Epithelial cell of proximal tubule (primary cell): ENCODE data around the gene CBR1. TPM values are rescaled to one million over a fixed set of nuclear protein-coding genes. Genes with fewer than 3 reads are reported as not detected.

Experiments
- DNase-seq: peaks from one replicate; pipeline ENCODE4 v3.0.0-alpha.2; 2011; ENCODE audit warnings: low read depth
- H3K4me3 ChIP-seq: 2 replicates; pipeline ENCODE4 v1.5.1; 2011; ENCODE audit warnings: low read depth, mild to moderate bottlenecking, low read length
- total RNA-seq: library from RNA; depleted of rRNA; stranded (reverse); fragments of >200 nt; gene quantifications from 2 replicates; pipeline ENCODE4 v1.2.3, GENCODE V29; 2015
- TF ChIP-seq, protein P1 (sequence below): conservative IDR thresholded peaks from 2 replicates; pipeline ENCODE4 v1.5.1; 2012; ENCODE audit warnings: low read depth, mild to moderate bottlenecking, low read length

CBR1 gene
- total RNA-seq, 1 donor from 2014 or later: 118 TPM

DNA sequence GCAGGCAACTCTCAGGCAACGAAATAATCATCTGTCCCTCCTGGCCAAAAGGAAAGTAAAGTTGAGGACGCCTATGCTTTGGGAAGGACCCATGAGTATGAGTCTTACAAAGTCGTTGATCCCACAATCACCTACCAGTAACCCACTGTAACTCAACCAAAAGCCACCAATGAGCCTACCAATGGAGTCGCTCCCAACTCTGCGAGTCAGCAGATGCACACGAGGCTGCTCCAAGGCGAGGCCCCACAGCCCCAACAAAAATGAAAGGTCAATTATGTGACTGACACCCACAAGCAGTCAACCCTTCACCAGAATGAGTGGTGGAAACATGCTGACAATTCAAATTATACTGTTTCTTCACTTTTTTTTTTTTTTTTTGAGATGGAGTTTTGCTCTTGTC is 21.5 kb upstream of the CBR1 start:
- H3K4me3 ChIP-seq: no peak overlapping the region
- no peak for DNase-seq
- TF ChIP-seq, protein P1, sequence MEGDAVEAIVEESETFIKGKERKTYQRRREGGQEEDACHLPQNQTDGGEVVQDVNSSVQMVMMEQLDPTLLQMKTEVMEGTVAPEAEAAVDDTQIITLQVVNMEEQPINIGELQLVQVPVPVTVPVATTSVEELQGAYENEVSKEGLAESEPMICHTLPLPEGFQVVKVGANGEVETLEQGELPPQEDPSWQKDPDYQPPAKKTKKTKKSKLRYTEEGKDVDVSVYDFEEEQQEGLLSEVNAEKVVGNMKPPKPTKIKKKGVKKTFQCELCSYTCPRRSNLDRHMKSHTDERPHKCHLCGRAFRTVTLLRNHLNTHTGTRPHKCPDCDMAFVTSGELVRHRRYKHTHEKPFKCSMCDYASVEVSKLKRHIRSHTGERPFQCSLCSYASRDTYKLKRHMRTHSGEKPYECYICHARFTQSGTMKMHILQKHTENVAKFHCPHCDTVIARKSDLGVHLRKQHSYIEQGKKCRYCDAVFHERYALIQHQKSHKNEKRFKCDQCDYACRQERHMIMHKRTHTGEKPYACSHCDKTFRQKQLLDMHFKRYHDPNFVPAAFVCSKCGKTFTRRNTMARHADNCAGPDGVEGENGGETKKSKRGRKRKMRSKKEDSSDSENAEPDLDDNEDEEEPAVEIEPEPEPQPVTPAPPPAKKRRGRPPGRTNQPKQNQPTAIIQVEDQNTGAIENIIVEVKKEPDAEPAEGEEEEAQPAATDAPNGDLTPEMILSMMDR: no peak

DNA sequence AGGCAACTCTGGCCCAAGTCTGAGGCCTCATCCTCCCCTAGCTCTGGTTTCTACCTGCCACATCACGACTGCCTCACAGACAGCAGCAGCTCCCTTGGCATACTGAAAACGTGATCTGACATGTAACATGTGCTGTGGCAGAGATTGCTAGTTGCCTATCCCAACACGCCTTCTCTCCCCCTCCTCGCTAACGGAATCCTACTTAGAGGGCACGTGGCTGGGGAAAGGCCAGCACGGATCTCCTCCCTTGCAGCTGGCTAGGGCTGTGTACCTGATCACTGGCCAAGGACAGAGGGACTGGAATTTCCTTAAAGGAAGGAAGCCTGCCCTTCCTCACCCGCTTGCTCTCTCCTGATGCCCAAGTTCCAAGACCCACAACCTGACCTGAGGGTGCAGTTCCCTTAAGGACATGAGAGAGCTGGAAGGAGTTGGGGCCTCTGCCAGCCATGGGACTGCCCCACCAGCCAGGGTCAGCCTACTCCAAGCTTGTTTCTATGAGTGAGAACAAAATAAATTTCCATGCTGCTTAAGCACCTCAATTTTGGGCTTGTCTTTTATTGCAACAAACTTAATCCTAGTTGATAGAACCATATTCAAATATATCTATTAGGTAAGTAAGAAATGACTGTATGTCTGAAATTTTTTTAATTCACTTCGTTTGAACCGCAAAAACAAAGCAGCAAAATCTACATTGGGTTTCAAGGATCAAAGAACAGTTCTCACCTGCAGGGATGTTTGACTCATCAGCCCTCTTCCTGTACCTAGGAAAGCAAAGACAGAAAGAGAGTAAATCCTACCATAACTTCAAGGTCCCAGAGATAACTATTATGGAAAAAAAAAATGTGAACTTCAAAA is 16.7 kb upstream of the CBR1 start:
- no peak overlapping the region for H3K4me3 ChIP-seq
- TF ChIP-seq, protein P1: no peak
- DNase-seq: no peak

DNA sequence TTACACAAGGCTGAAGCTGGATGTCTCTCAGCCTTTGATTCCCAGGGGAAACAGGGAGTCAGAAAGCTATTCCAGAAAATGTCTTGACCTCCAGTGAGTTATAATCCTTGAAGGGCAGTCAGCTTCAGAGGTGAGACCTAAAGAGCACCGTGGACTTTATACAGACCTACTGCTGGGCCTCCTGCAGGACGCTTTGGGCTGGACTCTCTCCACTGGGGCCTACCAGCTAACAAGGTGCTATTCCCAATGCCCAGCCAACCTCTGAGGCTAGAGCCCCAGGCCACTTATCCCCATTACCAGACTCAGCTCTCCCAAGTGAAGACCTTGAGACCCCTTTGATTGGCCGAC is 16.1 kb upstream of the CBR1 start:
- H3K4me3 ChIP-seq: no peak overlapping the region
- TF ChIP-seq, protein P1: no peak
- DNase-seq: no peak

DNA sequence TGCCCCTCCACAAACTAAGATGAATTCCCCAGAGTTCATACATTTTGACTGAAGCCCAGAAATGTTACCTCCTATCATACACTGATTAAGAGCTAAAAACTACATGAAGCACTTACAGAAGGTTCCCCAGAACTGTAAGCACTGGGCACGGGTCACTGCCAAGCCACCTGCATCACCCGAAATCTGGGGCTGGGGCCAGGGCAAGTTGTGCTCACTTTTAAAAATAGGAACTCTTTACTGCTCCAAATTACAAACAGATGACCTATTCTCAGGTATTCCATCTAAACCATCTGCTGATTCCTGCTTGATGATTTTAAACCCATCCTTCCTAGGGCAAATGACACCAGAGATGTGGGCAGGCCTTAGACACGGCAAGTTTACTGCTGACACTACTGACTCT is 14.3 kb upstream of the CBR1 start:
- no peak for DNase-seq
- TF ChIP-seq, protein P1: no peak
- H3K4me3 ChIP-seq: no peak overlapping the region

DNA sequence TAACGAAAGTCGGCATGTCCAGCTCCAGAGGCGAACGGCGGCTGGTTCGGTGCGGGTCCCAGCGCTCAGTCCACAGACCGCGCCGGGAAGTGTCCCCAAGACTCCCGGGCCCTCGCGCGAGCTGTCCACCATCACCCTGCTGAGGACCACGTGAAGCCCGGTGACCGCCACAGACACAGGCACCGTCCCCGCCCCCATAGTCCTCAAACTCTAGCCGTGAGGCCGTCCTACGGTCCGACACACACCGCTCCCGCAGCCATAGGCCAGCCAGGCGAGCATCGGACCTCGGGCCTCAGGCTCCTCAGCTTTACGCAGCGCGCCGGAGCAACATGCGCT is 10.0 kb upstream of the CBR1 start:
- DNase-seq: no peak
- TF ChIP-seq, protein P1: no peak

DNA sequence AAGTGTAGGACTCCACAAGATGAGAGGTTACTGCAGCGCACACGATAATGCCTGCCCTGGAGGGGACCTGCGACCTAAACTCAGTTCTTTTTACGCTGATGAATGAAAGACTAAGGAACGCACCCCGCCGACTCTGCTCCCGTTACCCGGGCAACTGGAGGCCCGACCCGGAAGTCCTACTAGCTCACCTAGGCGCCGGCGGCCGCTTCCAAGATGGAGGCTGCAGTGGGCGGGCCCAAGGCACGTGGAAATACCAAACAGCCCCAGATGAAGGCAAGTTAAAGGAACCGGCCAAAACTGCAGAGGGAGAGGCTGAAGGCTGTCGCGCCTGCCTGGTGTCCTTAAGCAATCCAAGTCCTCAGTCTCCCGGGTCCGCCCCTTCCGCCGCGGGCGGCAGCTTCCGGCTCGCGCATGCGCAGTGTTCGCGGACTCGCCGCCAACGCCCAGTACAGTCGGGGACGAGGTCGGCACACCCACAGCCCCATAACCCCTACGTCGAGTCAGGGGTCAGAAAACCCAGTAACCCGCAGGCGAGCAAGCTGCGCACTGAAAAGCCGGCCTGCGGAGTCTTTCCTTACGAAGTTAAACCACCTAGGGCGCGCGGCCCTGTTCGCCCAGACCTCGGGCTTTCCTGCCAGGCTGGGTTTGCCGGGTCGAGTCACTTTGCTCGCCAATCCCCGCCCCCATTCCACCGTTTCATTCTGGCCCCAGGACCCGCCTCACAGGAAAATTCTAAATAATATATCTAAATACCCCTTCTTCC is 9.5 kb upstream of the CBR1 start, which contains the start of gene SETD4:
Gene SETD4 (minus strand): TSS at position 368 of the 763 bp plus-strand sequence. CDS start 1,638 bp downstream, outside the sequence.
- H3K4me3 ChIP-seq: peak within 1 kb of the TSS; percentile 95
- DNase-seq: peak; percentile 59
- TF ChIP-seq, protein P1: no peak

More for the DNA sequence above, 10.0 kb upstream of the CBR1 start:
- H3K4me3 ChIP-seq: peak overlapping the region; percentile 95

DNA sequence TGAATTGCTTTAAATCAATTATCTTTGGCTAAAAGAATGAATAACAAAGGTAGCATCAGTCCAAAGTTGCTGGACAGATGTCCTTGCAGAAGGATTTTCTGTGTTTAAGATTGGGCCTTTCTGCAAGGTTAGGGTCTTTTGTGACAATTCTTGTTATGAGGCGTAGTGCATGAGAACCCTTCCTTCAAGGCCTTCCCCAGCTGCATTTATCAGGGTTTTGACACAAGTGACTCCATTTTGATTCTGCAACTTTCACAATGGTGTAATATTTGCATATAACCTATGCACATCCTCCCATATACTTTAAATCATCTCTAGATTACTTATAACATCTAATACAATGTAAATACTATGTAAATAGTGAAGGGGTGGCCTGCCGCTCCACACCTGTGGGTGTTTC is 8.4 kb upstream of the CBR1 start:
- no peak overlapping the region for H3K4me3 ChIP-seq
- TF ChIP-seq, protein P1: no peak
- no peak for DNase-seq
